Measurements from ENCODE around the gene CRIP1.

The CRIP1 gene

DNA sequence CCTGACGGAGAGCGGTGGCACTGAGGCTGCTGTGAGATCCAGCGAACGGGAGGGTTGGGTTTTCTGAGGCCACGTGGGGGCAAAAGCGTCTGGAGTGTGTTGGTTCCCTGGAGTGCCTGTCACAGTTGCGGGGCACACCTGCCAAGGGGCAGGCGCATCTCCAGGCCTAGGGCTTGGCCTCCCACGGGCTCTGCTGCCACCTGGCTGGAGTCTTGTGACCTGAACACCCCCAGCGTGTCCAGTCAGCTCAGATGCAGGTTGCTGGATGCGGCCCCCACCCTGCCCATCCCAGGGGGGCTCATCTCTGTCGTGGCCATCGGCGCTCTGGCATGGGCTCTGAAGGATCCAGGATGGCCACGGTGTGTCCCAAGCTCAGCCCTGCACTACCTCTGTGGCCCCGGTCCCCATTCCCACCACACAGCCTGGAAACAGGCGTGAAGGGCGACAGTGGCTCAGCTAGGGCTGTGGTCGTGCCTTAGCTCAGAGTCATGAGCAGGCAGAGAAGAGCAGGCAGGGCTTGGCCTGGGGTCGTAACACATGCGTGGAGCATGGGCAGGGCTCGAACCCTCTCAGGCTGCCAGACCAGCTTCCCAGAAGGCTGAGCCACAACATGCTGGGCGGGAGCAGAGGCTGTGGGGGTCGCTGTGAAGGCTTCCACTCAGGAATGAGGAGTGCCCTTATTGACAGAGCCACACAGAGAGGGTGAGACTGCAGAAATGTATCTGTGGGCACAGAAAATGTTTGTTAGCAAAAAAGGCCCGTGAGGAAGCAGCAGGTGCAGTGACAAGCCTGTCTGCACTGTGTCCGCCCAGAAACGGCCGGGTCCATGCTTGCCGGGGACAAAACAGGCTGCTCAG is 35.6 kb upstream of the CRIP1 start:
- DNase-seq (ENCODE audit: low read depth), result no peak

DNA sequence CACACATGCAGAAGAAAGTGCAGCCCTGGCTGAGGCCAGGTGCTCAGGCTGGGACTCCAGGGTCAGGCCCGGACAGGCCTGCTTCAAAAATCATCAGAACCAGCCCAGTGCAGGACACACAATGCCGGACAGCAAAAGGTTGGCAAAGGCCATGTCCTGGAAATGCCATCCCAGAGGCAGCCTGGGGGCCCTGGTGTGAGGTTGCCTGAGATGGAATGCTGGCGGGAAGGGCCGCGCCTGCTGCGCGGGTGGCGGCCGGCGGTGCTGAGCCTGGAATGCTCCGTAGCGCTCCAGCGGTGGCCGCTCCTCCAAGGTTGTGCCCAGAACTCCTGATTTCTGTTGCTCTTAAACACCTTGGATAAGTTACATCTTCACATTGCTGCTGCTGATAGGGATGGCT is 33.7 kb upstream of the CRIP1 start:
- no peak for DNase-seq (ENCODE audit: low read depth)

DNA sequence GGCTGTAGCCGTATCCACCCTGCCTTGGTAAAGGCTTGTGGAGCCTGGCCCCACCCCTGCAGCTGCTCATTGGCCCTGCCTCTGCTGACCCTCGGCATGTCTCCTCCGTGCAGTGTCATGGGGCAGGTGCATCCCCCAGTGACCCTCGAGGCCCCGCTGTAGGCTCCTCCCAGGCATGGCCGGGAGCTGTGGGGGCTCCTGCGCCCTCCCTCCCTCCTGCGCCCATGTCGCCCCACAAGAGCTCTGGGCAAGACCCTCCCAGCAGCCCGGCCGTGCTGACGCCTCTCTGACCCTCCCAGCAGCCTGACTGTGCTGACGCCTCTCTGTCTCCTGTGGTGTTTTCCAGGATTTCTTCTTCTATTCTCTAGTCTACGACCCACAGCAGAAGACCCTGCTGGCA is 32.8 kb upstream of the CRIP1 start:
- DNase-seq (ENCODE audit: low read depth), result no peak

DNA sequence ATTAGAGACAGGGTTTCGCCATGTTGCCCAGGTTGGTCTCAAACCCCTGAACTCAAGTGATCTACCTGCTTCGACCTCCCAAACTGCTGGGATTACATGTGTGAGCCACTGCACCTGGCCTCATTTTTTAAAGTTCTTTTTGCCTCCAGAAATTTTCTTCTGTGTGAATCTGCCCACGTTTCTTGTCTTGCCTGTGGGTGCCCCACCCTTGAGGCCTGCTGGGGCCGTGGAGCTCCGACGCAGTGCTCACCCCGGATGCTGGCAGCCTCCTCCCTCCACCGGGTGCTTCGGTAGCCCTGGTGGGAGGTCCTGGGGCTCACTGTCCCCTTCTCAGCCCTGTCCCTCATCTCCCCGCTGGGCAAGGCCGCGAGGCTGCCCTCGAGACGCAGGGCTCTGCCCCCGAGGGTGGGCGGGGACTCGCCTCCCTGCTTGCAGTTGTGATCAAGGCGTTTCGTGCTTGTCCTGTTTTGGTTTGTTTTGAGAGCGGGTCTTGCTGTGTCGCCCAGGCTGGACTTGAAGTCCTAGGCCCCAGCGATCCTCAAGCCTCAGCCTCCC is 31.5 kb upstream of the CRIP1 start:
- DNase-seq (ENCODE audit: low read depth), result no peak

DNA sequence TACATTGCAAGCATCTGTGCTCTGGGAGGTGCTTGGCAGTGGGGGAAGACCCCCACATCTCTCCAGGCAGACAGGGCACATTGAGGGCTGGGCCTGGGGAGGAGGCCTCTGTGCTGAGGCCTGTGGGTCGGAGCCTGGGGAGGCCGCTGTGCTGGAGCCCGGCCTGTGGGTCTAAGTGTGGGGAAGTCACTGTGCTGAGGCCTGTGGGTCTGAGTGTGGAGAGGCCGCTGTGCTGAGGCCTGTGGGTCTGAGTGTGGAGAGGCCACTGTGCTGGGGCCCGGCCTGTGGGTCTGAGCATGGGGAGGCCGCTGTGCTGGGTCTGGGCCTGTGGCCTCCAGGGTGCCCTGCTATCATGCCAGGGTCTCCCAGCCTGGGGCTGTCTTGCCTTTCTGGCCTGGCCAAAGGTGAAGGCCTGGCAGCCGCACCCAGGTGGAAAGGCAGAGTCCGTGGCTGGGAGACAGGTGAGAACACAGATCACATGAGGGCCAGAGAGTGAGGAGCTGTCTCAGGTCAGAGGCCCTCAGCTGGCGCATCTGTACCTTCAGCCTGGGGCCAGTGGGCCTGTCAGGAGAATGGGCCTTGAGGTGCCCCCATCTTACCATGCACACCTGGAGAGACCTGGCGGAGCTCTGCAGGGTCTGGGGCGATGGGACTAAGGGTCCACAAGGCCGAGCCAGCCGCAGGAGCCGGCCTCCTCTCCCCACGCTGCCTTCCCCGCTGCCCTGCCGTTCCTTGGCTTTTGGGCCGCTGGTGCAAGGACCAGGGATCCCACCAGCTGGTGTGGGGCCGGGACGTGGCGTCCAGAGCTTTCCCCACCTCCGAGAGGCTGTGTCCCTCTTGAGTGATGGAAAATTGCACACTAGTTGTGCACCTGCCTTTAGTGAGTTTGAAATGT is 30.7 kb upstream of the CRIP1 start:
- DNase-seq (ENCODE audit: low read depth), result no peak

DNA sequence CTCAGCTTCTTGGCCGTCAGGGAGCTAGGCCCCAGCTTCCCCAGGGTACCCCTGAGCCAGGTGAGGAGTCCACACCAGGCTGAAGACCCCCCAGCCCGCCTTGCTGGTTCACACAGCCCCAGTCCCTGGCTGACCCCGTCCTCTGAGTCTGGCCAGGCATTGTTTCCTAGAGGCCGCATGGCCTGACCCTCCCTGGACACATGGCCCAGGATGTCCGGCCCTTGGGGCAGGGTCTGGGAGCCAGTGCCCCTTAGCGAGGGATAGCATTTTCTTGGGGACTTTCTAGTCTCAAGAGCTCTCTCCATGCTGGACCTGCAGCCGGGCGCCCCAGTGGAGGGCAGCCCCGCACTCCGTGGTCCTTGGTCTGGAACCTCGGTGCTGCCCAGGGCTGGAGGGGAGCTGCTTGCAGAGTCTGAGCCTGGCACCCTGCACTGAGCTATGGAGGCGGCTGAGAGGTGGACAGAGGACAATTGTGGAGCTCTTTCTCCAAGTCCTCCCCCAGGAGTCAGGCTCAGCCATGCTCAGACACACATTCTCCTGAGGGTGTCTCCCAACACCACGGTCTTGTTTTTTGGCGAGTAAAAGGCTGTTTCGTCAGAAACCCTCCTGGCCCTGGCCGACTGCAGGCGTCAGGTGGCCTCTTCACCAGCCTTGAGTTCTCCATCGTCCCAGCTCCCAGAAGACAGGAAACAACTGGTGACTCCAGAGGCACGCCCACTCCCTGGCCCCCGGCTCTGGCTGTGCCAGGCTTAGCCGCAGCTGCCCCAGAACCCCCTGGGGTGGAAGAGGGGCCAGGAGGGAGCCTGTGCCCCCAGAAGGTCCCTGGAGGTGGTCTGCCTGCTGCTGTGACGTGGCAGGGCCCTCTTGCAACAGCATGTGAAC is 29.7 kb upstream of the CRIP1 start:
- DNase-seq (ENCODE audit: low read depth), result no peak

DNA sequence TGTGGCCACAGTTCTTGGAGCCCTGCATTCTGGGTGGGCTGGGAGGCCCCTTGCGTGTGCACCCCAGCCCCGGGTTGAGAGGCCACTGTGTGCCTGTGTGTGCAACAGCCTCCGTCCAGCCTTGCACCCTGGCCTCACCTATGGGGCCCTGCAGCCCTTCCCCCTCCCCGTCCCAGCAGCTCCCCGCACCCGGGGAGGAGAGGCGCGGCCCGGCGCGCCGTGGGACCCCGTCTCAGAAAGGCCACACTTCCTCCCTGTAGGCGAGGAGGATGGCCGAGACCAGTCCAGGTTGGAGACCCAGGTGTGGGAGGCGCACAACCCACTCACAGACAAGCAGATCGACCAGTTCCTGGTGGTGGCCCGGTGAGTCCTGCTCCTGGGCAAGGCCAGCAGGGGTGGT is 28.7 kb upstream of the CRIP1 start:
- DNase-seq (ENCODE audit: low read depth), result no peak

DNA sequence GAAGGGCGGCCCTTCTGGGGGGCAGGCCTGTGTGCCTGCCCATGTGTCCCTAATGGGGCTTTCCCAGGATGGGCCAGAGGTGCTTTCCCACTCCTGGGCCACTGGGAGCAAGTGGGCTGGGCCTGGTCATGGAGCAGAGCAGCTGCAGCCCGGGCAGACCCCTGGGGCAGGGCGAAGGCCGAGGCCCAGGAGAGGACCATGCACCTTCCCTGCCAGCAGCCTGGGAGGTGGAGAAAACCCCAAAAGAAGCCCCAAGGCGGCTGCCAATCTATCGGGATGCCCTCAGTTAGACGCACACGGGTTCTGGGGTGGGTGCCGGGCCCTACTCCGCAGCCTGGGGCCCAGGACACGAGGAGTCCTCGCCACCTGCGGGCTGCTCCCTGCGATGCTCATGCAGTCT is 28.1 kb upstream of the CRIP1 start:
- no peak for DNase-seq (ENCODE audit: low read depth)

DNA sequence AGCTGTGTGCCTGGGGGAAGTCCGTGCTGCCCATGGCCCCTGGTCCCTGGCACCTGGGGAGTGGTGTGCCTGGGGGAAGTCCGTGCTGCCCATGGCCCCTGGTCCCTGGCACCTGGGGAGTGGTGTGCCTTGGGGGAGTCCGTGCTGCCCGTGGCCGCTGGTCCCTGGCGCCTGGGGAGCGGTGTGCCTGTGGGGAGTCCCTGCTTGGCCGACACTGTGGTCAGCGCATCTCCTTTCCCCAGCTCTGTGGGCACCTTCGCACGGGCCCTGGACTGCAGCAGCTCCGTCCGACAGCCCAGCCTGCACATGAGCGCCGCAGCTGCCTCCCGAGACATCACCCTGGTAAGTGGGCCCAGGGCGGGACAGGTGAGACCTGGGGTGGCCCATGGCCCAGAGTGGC is 26.6 kb upstream of the CRIP1 start:
- DNase-seq (ENCODE audit: low read depth), result no peak

DNA sequence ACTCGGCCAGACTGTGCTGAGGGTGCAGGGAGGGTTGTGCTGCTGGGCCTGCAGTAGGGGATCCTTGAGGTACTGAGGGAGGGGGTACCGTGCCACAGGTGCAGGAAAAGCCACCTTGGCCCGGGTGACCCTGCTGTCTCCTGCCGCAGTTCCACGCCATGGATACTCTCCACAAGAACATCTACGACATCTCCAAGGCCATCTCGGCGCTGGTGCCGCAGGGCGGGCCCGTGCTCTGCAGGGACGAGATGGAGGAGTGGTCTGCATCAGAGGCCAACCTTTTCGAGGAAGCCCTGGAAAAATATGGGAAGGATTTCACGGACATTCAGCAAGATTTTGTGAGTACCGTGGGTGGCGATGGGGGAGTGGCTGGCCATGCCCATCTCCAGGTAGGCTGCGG is 26.1 kb upstream of the CRIP1 start:
- no peak for DNase-seq (ENCODE audit: low read depth)

DNA sequence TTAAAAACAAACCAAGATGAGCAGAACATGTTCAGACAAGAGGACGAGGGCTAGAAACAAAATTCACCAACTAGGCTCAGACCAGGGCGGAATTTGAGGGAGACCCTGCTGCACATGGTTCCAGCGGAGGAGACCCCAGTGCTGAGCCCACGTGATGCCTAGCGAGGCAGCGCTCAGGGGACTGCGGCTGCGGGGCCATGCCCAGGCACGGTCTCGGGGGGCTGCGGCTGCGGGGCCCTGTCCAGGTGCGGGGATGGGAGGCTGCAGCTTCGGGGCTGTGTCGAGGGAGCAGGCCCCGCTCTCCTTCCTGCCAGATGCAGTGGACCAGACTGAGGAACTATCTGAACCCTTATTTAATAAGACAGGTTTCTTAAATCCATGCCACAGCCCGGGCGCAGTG is 24.8 kb upstream of the CRIP1 start:
- DNase-seq (ENCODE audit: low read depth), result no peak

DNA sequence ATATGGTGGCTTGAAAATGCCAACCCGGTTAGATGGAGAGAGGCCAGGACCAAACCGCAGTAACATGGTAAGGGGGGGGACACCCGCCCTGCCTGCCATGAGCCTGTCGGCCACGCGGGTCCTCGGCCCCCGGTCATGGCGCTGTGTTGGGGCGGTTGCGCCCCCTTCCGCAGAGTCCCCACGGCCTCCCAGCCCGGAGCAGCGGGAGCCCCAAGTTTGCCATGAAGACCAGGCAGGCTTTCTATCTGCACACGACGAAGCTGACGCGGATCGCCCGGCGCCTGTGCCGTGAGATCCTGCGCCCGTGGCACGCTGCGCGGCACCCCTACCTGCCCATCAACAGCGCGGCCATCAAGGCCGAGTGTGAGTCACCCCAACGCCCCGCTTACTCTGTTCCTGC is 22.2 kb upstream of the CRIP1 start:
- DNase-seq (ENCODE audit: low read depth), result no peak

DNA sequence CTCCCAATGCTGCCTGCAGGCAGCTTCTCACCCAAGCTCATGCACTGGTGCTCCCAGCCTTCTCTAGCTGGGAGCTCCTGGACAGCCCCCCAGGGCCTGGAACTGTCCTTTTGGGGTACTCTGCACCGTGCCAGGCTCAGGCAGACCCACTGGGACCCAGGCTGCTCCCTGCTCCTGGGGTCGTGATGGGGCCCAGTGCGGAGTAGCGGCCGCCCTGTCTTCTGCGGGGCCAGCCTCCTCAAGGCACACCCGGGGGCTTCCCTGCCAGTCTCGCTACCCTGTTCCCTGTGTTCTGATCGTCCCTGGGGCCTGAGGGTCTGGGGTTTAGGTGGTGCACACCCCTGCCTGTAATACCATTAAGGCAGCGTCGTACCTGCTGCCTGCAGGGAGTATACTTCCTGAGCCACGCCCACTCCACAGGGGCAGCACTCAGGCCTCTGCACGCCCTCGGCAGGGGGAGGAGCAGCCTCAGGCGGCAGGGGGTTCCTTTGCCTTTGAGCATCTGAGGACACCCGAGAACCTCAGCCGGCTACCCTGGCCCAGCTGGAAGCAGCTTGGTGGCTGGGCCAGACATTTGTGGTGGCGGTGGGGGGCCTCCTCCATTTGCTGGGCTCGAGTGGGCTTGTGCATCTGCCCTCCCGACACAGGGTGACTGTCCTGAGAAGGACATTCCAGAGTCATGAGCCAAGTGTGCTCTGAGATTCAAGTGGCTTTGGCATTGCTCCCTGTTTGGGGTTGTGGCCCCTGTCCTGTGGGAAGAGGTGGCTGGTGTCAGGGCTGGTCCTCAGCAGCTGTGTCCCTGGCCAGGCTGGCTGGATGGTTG is 21.3 kb upstream of the CRIP1 start:
- DNase-seq (ENCODE audit: low read depth), result no peak

DNA sequence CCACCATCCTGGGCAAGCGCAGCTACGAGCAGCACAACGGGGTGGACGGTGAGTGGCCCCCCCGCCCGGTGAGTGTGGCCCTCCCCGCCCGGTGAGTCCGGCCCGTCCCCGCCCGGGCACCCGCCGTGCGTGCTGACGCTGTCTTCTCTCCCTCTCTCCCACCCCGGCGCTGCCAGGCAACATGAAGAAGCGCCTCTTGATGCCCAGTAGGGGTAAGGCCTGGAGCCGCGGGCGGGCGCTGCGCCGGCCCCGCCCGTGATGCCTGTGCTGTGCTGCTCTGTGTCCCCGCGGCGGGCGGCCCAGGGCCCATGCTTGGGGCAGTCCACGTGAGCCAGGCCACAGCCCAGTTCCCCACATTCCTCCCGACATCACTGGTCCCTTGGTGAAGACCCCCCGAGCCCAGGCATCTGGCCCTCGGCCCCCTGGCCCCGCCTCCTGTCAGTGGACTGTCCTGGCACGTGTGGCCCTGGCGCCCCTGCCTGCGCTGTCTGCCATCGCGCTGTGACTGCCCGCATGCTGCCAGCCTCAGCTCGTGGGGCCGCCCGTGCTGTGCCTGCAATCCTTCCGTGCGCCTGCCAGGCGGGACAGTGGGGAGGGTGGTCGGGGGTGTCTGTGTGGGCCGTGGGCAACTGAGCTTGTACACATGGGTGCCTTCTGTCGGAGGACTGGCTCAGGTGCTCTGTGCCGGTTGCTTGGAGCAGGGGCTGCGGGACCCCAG is 20.0 kb upstream of the CRIP1 start:
- no peak for DNase-seq (ENCODE audit: low read depth)

DNA sequence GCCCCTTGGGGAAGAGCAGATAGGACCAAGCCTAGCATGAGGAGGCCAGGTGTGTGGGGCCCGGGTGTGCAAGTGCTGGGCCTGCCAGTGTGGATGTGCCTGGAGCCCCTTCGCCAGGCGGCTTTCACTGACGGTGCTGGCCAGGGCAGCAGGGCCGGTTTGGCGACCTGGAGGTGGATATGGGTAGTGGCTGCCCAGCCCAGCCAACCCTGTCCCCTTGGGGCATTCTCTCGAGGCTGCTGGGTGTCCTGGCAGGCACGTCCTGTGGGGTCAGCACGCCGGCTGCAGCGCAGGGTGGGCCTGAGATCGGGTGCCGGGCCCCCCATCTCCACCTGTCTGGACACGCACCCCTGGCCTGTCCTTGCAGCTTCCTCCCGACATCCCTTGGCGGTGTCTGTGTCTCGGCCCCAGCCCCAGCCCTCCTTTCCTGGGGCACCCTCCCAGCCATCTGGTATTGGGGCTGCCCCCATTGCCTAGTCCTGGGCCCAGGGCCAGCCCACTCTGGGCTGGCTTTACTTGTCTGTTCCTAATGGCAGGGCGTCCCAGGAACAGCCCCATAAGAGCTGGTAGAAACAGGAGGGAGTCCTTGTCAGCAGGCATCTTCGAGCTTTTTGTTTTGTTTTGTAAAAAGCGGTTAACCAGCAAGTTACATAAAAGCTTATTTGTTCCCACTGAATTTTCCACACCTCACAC is 19.3 kb upstream of the CRIP1 start:
- no peak for DNase-seq (ENCODE audit: low read depth)

DNA sequence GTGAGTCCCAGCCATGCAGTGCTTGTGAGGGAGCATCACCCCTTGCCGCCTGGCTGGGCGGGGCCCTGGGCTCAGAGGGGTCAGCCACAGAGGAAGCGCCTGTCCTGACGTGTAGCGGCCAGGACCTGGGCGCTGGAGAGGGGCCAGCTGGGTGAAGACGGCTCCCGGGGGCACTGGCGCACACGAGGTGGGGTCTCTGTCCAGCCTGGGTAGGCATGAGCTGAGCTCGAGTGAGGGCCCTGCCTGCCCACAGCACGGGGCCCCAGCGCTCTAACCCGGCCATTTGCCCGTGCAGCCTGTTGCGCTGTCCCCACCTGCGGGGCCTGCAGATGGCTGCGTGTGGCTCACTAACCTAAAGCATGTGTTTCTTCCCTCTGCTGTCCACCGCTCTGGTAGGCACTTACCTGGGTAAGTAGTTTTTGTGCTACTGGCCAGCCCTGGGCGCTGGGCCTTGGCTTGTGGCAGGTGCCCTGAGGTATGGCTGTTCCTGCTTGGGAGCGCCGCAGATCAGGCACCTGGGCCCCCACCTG is 18.7 kb upstream of the CRIP1 start:
- no peak for DNase-seq (ENCODE audit: low read depth)

DNA sequence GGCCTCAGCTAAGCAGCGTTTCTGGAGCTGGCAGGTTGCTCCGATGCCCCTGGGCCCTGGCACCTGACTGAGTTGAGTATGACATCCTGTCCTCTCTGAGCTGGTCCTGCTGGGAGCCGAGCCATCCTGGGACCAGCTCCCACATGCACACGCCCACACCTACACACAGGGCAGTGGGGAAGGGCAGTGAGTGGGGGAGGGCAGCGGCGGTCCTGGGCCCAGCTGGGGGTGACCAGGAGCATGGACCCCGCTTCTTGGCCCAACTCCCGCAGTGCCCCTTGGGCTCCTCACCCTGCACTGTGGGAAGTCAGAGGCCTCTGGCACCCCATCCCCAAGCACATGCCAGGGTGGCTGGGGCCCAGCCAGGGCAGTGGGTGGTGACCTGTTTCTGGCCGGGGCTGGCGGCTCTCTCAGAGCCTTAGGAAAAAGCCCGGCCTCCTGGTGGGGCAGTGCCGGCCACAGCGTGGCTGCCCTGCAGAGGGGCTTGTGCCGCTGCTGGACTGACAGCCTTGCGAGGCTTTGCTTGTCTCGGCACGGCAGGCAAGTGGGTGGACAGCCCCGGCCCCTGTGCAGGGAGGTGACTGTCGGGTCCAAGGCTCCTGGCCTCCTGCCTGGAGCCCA is 18.0 kb upstream of the CRIP1 start:
- DNase-seq (ENCODE audit: low read depth), result no peak

DNA sequence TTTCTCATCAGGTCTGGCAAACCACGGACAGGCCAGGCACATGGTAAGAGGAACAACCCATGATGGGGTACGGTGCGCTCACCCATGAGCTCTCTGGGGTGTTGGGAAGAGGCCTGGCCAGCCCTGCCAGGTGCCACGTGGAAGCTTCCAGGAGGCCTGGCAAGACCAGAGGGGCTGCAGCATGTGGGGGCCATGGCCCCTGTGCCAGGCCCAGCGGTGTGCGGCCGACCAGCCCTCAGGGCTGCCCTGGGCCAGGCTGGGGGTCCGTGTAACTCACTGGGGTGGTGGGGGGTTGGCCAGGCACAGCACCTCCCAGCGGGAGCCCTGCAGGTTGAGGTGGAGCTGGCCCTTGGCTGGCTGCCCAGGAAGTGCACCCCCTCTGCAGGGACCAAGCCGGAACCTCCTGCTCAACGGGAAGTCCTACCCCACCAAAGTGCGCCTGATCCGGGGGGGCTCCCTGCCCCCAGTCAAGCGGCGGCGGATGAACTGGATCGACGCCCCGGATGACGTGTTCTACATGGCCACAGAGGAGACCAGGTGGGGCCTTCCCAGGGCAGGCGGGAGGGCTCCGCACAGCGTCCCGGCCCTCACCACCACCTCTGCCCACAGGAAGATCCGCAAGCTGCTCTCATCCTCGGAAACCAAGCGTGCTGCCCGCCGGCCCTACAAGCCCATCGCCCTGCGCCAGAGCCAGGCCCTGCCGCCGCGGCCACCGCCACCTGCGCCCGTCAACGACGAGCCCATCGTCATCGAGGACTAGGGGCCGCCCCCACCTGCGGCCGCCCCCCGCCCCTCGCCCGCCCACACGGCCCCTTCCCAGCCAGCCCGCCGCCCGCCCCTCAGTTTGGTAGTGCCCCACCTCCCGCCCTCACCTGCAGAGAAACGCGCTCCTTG is 17.0 kb upstream of the CRIP1 start:
- DNase-seq (ENCODE audit: low read depth), result no peak

All from stromal cell of bone marrow (primary cell).